HepG2 (cell line): Measurements from ENCODE around the gene FAM118A. TPM values are rescaled to one million over a fixed set of nuclear protein-coding genes. Genes with fewer than 3 reads are reported as not detected.
A peak's percentile ranks its signal among the peaks of the same experiment; 100 is the strongest.

Source experiments
- ATAC-seq: fragments of 200-7000 bp; cut with Tn5 transposase; 3 replicates; pipeline ENCODE4 v1.9.1; 2020; ENCODE audit warnings: mild to moderate bottlenecking, moderate library complexity
- Bru-seq: library from RNA; stranded (reverse); fragments of 400-500 nt; gene quantifications from one replicate; lab custom pipeline; 2021; lab: Mats Ljungman, UMichigan
- BruChase-seq, 2 experiments: library from RNA; stranded (reverse); fragments of 400-500 nt; gene quantifications; one replicate each; lab custom pipeline; 2021; lab: Mats Ljungman, UMichigan
- BruUV-seq: library from RNA; stranded (reverse); fragments of 400-500 nt; replicated peaks from 2 replicates; lab custom pipeline; 2021; lab: Mats Ljungman, UMichigan
- CTCF ChIA-PET: fragments of 300-600 bp; formaldehyde crosslinking; extraction: SDS; loops from one replicate; lab custom pipeline; 2021; ENCODE audit warnings: low total read pairs, inconsistent platforms, low intra/inter-chr PET ratio; lab: Yijun Ruan, JAX
- POLR2A ChIA-PET: fragments of 350-600 bp; sonication (Branson Sonifier 250); formaldehyde crosslinking; loops from one replicate; lab custom pipeline; 2020; ENCODE audit warnings: antibody characterized with exemption, inconsistent platforms; lab: Yijun Ruan, JAX
- DNase-seq: peaks from one replicate; pipeline ENCODE4 v3.0.0-alpha.2; 2015; ENCODE audit warnings: low spot score
- FAIRE-seq: peaks from 3 replicates; lab custom pipeline; 2011; peaks lifted over from hg19 to GRCh38; lab: Jason Lieb, UNC
- H2AFZ ChIP-seq: one replicate; pipeline ENCODE4 v1.6.1; 2011; ENCODE audit warnings: low read length, inconsistent platforms
- H3K27ac ChIP-seq: fragments of 300-600 bp; 3 replicates; pipeline ENCODE4 v1.8.0; 2011; ENCODE audit warnings: mixed run types, mild to moderate bottlenecking, mixed read lengths, low read length, inconsistent platforms; ENCODE audit not compliant: insufficient read depth; ENCODE audit errors: extremely low read length
- H3K27me3 ChIP-seq, 2 experiments: fragments of 200-600 bp in 1 of 2; 2 replicates in 1 of 2; 3 replicates in 1 of 2; pipeline versions ENCODE4 v1.6.0 to v1.8.0; 2011; ENCODE audit warnings: low read length in 2 of 2, mild to moderate bottlenecking in 2 of 2, moderate library complexity in 2 of 2, inconsistent platforms in 1 of 2; ENCODE audit not compliant: insufficient read depth in 2 of 2, control insufficient read depth in 1 of 2
- H3K36me3 ChIP-seq, 2 experiments: fragments of 200-600 bp in 1 of 2; replicated peaks in 1 of 2; 2 replicates in 1 of 2; 3 replicates in 1 of 2; pipeline versions ENCODE4 v1.5.1 to v1.8.0; 2011; ENCODE audit warnings: low read length in 2 of 2, inconsistent platforms in 1 of 2; ENCODE audit not compliant: insufficient read depth in 2 of 2, control insufficient read depth in 1 of 2
- H3K4me1 ChIP-seq: 2 replicates; pipeline ENCODE4 v1.5.1; 2012; ENCODE audit warnings: low read length, inconsistent platforms; ENCODE audit not compliant: insufficient read depth
- H3K4me2 ChIP-seq: 2 replicates; pipeline ENCODE4 v1.6.0; 2011; ENCODE audit warnings: low read depth, low read length, inconsistent platforms
- H3K4me3 ChIP-seq, 3 experiments: fragments of 200-600 bp in 1 of 3; sonication (generic), shearing (Covaris generic) in 1 of 3; replicated peaks in 1 of 3; 2 replicates each; pipeline ENCODE4 v1.5.1; 2011 to 2016; ENCODE audit warnings: low read length in 3 of 3, inconsistent platforms in 2 of 3, low read depth in 2 of 3, mild to moderate bottlenecking in 2 of 3, control low read depth in 1 of 3, mixed read lengths in 1 of 3; ENCODE audit not compliant: insufficient read depth in 1 of 3
- H3K79me2 ChIP-seq: one replicate; pipeline ENCODE4 v1.6.1; 2011; ENCODE audit warnings: low read length, inconsistent platforms; ENCODE audit not compliant: insufficient read depth
- H3K9ac ChIP-seq: 2 replicates; pipeline ENCODE4 v1.6.0; 2011; ENCODE audit warnings: mild to moderate bottlenecking, low read depth, low read length, inconsistent platforms; ENCODE audit not compliant: insufficient read depth
- H3K9me3 ChIP-seq: 2 replicates; pipeline ENCODE4 v1.5.1; 2012; ENCODE audit warnings: mild to moderate bottlenecking, low read length
- H4K20me1 ChIP-seq: 2 replicates; pipeline ENCODE4 v1.6.0; 2011; ENCODE audit warnings: inconsistent platforms, mild to moderate bottlenecking, low read length, moderate library complexity; ENCODE audit not compliant: insufficient read depth
- ATAD3A ChIP-seq: sonication (generic); formaldehyde crosslinking; IDR thresholded peaks from 2 replicates; pipeline ENCODE4 v1.4.0; 2020; ENCODE audit warnings: missing genetic modification reagents
- CEBPZ ChIP-seq: IDR thresholded peaks from 2 replicates; pipeline ENCODE4 v1.6.1; 2012; ENCODE audit warnings: low read length, improper control_type of control experiment
- GPBP1L1 ChIP-seq: sonication (generic); formaldehyde crosslinking; IDR thresholded peaks from 2 replicates; pipeline ENCODE4 v1.5.0; 2020; ENCODE audit warnings: mild to moderate bottlenecking, missing genetic modification reagents
- HOMEZ ChIP-seq: IDR thresholded peaks from 2 replicates; pipeline ENCODE4 v1.6.1; 2016; ENCODE audit warnings: low read depth
- MTA3 ChIP-seq: sonication (generic); formaldehyde crosslinking; IDR thresholded peaks from 2 replicates; pipeline ENCODE4 v1.4.0; 2020; ENCODE audit warnings: missing genetic modification reagents
- PCBP1 ChIP-seq: fragments of 200-400 bp; formaldehyde crosslinking; IDR thresholded peaks from 2 replicates; pipeline ENCODE4 v1.6.1; 2017; ENCODE audit warnings: mild to moderate bottlenecking, low read depth, low read length, borderline replicate concordance
- PHF20 ChIP-seq: sonication (generic); formaldehyde crosslinking; IDR thresholded peaks from 2 replicates; pipeline ENCODE4 v1.5.0; 2020; ENCODE audit warnings: mild to moderate bottlenecking, missing genetic modification reagents
- ZFAT ChIP-seq: sonication (generic); formaldehyde crosslinking; conservative IDR thresholded peaks from 2 replicates; pipeline ENCODE4 v1.8.1; 2023; ENCODE audit warnings: missing genetic modification reagents, inconsistent platforms
- ZNF781 ChIP-seq: sonication (generic); formaldehyde crosslinking; IDR thresholded peaks from 2 replicates; pipeline ENCODE4 v1.5.1; 2020; ENCODE audit warnings: borderline replicate concordance, mild to moderate bottlenecking, missing genetic modification reagents; ENCODE audit errors: not compliant biosample characterization
- ZSCAN20 ChIP-seq: sonication (generic); formaldehyde crosslinking; IDR thresholded peaks from 2 replicates; pipeline ENCODE4 v1.4.0; 2020; ENCODE audit warnings: missing genetic modification reagents, mild to moderate bottlenecking, borderline replicate concordance
- WGBS: methylation state at CpG from one replicate; pipeline ENCODE4 v1.1.6; 2017; ENCODE audit warnings: low lambda C conversion rate; 5-methylcytosine and 5-hydroxymethylcytosine counted together
- in situ Hi-C: cut with HindIII; loops from 2 replicates; pipeline ENCODE4 v1.10.0; 2017; ENCODE audit warnings: low pct_unique_long_range_greater_than_20kb; ENCODE audit not compliant: extremely low pct_ligation_motif_present
- intact Hi-C: fragments of 100-400 bp; cut with micrococcal nuclease; formaldehyde crosslinking; loops from one replicate; pipeline ENCODE4 v1.10.0; 2022; ENCODE audit not compliant: unreplicated experiment
- long read RNA-seq, 2 experiments: library from RNA in 1 of 2; library from polyadenylated mRNA in 1 of 2; stranded (forward) in 1 of 2; unstranded in 1 of 2; transcript quantifications; one replicate each; pipeline ENCODE4 v2.0.0, GENCODE V29; 2019 to 2022
- polyA minus RNA-seq, 3 experiments: library from RNA; depleted of rRNA, polyadenylated mRNA; stranded (reverse); fragments of >200 nt; gene quantifications; 2 replicates each; pipeline ENCODE4 v1.2.3, GENCODE V29; 2011; ENCODE audit warnings: low replicate concordance in 1 of 3
- polyA plus RNA-seq, 8 experiments: library from polyadenylated mRNA; depleted of rRNA in 3 of 8; stranded (reverse) in 7 of 8; unstranded in 1 of 8; fragments of >200 nt; fragmentation: Illumina TruSeq in 4 of 8; extraction: Trizol in 4 of 8; gene quantifications; 2 replicates each; pipeline versions ENCODE4 v1.2.1 to v1.2.3, GENCODE V29; 2011 to 2016; ENCODE audit warnings: low read depth in 4 of 8, missing spikeins in 1 of 8, mixed read lengths in 1 of 8; ENCODE audit not compliant: insufficient read depth in 1 of 8
- total RNA-seq, 5 experiments: library from RNA; depleted of rRNA; stranded (reverse); fragments of >200 nt; fragmentation: Illumina TruSeq; extraction: Trizol; gene quantifications; 2 replicates each; pipeline ENCODE4 v1.2.3, GENCODE V29; 2016; ENCODE audit warnings: low read depth in 1 of 5

Gene FAM118A
- total RNA-seq (2016; rRNA removed; fragmentation: Illumina TruSeq; extraction: Trizol) (26.4 and 36.7 TPM in 2 replicates), polyA plus RNA-seq (2011; rRNA removed) (48.2 TPM in 2 replicates), polyA minus RNA-seq (2011; rRNA and poly(A)+ RNA removed; ENCODE audit: low replicate concordance) (15.6 and 49.1 TPM in 2 replicates), Bru-seq, nascent RNA (percentile 79 among the genes with signal in this experiment), BruChase-seq, experiment 1, labeled RNA remaining after a 6-hour chase (percentile 84 among the genes with signal in this experiment), BruChase-seq, experiment 2, labeled RNA remaining after a 2-hour chase (percentile 87 among the genes with signal in this experiment)
- 28.0 and 29.8 TPM in 2 replicates for total RNA-seq (2016; cell fraction: cytosol; rRNA removed; fragmentation: Illumina TruSeq; extraction: Trizol; ENCODE audit: low read depth)
- total RNA-seq (2016; cell fraction: insoluble cytoplasmic fraction; rRNA removed; fragmentation: Illumina TruSeq; extraction: Trizol) = 25.8 and 32.7 TPM in 2 replicates
- total RNA-seq (2016; cell fraction: membrane; rRNA removed; fragmentation: Illumina TruSeq; extraction: Trizol) = 21.5 TPM in 2 replicates
- 34.3 and 41.9 TPM in 2 replicates for total RNA-seq (2016; cell fraction: nucleus; rRNA removed; fragmentation: Illumina TruSeq; extraction: Trizol)
- 24.5 and 25.4 TPM in 2 replicates for polyA plus RNA-seq (2011; cell fraction: cytosol; rRNA removed)
- 91.1 and 92.6 TPM in 2 replicates for polyA plus RNA-seq (2011; cell fraction: nucleus; rRNA removed)
- polyA plus RNA-seq (2012) = 34.1 and 39.4 TPM in 2 replicates
- polyA plus RNA-seq (2016; cell fraction: cytosol; fragmentation: Illumina TruSeq; extraction: Trizol; ENCODE audit: low read depth) = 8.3 and 8.5 TPM in 2 replicates
- 26.6 and 30.9 TPM in 2 replicates for polyA plus RNA-seq (2016; cell fraction: insoluble cytoplasmic fraction; fragmentation: Illumina TruSeq; extraction: Trizol; ENCODE audit: low read depth)
- polyA plus RNA-seq (2016; cell fraction: membrane; fragmentation: Illumina TruSeq; extraction: Trizol; ENCODE audit: low read depth) = 15.4 and 16.9 TPM in 2 replicates
- 87.6 and 89.2 TPM in 2 replicates for polyA plus RNA-seq (2016; cell fraction: nucleus; fragmentation: Illumina TruSeq; extraction: Trizol; ENCODE audit: insufficient read depth, low read depth)
- polyA minus RNA-seq (2011; cell fraction: cytosol; rRNA and poly(A)+ RNA removed) = 12.3 and 12.7 TPM in 2 replicates
- 57.0 and 67.1 TPM in 2 replicates for polyA minus RNA-seq (2011; cell fraction: nucleus; rRNA and poly(A)+ RNA removed)
- long read RNA-seq, experiment 1, partial matches to known transcripts = 6 of 27 reads
- long read RNA-seq, experiment 1, other reads (novel, unspliced or antisense) = 18 of 27 reads
- long read RNA-seq, experiment 2, transcript FAM118A-205 (9 exons, 1,776 nt) = major isoform, 5 of 31 reads
- long read RNA-seq, experiment 2, partial matches to known transcripts = 3 of 31 reads
- long read RNA-seq, experiment 2, other reads (novel, unspliced or antisense) = 23 of 31 reads

GRCh38 chr22:45309422-45310227 lies at the start of gene FAM118A:
FAM118A (plus strand) TSS chr22:45309934; CDS start chr22:45322380, 12,446 bp downstream.
- peak within 1 kb of the TSS; percentile 88 to 94 (median 92) for H3K4me3 ChIP-seq
- DNase-seq (peak; percentile 87), ATAC-seq (peak; percentile 87), FAIRE-seq (peak; percentile 64)
- in situ Hi-C loops (loop anchor here (5.0 kb wide), 1 partner anchor 37 kb away; no protein-coding TSS in a partner anchor), intact Hi-C loops (loop anchor here (2.0 kb wide), 2 partner anchors 31 to 41 kb away; no protein-coding TSS in a partner anchor)
- no peaks in the 10 kb centered on the region for H3K27me3 ChIP-seq
- BruUV-seq = no TSS peak
- H2AFZ ChIP-seq = no peak within 1 kb of the TSS
- ChIA-PET CTCF (no interaction called here), POLR2A (interaction anchor here (0.6 to 6.7 kb wide), 3 partner anchors 36 to 814 kb away, joined by 3 to 56 read pairs (median 4); partner anchors contain the start of gene NUP50)
- 12% methylated on average over 12 of the region's 95 CpGs for WGBS
- H3K9ac ChIP-seq = peak within 1 kb of the TSS; percentile 81
- peaks cover 0 to 10% of the 10 kb centered on the region in 2 experiments; a peak in 1 of 5 replicates for H3K36me3 ChIP-seq
- peak within 1 kb of the TSS; percentile 89 for H3K4me2 ChIP-seq
- peaks cover 71% of the 10 kb centered on the region for H3K4me1 ChIP-seq
- peaks cover 15% of the 10 kb centered on the region; the same call in 1 of the 2 replicates for H4K20me1 ChIP-seq
- peak within 1 kb of the TSS; percentile 76 for H3K27ac ChIP-seq
- no peaks in the 10 kb centered on the region for H3K9me3 ChIP-seq
- peaks cover 45% of the 10 kb centered on the region for H3K79me2 ChIP-seq
- TF ChIP-seq GPBP1L1 (no peak), ZNF781 (CRISPR knock-in tag) (no peak), CEBPZ (no peak), ZSCAN20 (CRISPR knock-in tag) (peak; percentile 38; the same call in 1 of the 2 replicates), ATAD3A (CRISPR knock-in tag) (no peak), PHF20 (CRISPR knock-in tag) (peak; percentile 73), HOMEZ (no peak), ZFAT (CRISPR knock-in tag) (no peak), PCBP1 (0 out of 2 replicates have a peak, but pooled peaks have one; percentile 41), MTA3 (no peak)
